HUDEP-2 (cell line): ENCODE measurements around the gene EGFLAM.

Experiments used
- DNase-seq, 76 experiments: peaks; one replicate each; lab custom pipeline; 2025; ENCODE audit not compliant: unreplicated experiment in 76 of 76; lab: John Stamatoyannopoulos, UW

The EGFLAM gene

GRCh38 chr5:38442247-38442573, 183.9 kb downstream of the EGFLAM start:
- DNase-seq = no peak

- DNase-seq = no peak
Measured at GRCh38 chr5:38443390-38443789, 185.0 kb downstream of the EGFLAM start.

- no peak for DNase-seq
Measured at GRCh38 chr5:38445374-38446028, 187.1 kb downstream of the EGFLAM start.

- DNase-seq = no peak
Measured at GRCh38 chr5:38446029-38446522, 187.7 kb downstream of the EGFLAM start.

GRCh38 chr5:38447056-38447455, 188.7 kb downstream of the EGFLAM start:
- DNase-seq = no peak

GRCh38 chr5:38447786-38448185, 189.4 kb downstream of the EGFLAM start:
- DNase-seq = no peak

GRCh38 chr5:38448568-38449350, 190.4 kb downstream of the EGFLAM start:
- DNase-seq = no peak

- no peak for DNase-seq
Measured at GRCh38 chr5:38450627-38451026, 192.3 kb downstream of the EGFLAM start.

GRCh38 chr5:38451074-38451725, 192.8 kb downstream of the EGFLAM start:
- no peak for DNase-seq

GRCh38 chr5:38452201-38452600, 193.8 kb downstream of the EGFLAM start:
- no peak for DNase-seq

GRCh38 chr5:38453506-38453905, 195.1 kb downstream of the EGFLAM start:
- DNase-seq = no peak

GRCh38 chr5:38453921-38454320, 195.6 kb downstream of the EGFLAM start:
- DNase-seq = no peak

- no peak for DNase-seq
Measured at GRCh38 chr5:38455796-38456330, 197.5 kb downstream of the EGFLAM start.

- DNase-seq = no peak
Measured at GRCh38 chr5:38456657-38457399, 198.5 kb downstream of the EGFLAM start.

- no peak for DNase-seq
Measured at GRCh38 chr5:38458174-38458573, 199.8 kb downstream of the EGFLAM start.

GRCh38 chr5:38462976-38463633, 204.7 kb downstream of the EGFLAM start:
- DNase-seq = no peak

- DNase-seq = no peak
Measured at GRCh38 chr5:38463634-38464521, 205.5 kb downstream of the EGFLAM start.

GRCh38 chr5:38465061-38465460, 206.7 kb downstream of the EGFLAM start:
- no peak for DNase-seq

GRCh38 chr5:38465702-38466423, 207.5 kb downstream of the EGFLAM start:
- DNase-seq = no peak
